ENCODE measurements around the gene PTPRZ1. TPM values are rescaled to one million over a fixed set of nuclear protein-coding genes. Genes with fewer than 3 reads are reported as not detected.

Gene PTPRZ1
- polyA plus RNA-seq, 3 donors: not detected

DNA sequence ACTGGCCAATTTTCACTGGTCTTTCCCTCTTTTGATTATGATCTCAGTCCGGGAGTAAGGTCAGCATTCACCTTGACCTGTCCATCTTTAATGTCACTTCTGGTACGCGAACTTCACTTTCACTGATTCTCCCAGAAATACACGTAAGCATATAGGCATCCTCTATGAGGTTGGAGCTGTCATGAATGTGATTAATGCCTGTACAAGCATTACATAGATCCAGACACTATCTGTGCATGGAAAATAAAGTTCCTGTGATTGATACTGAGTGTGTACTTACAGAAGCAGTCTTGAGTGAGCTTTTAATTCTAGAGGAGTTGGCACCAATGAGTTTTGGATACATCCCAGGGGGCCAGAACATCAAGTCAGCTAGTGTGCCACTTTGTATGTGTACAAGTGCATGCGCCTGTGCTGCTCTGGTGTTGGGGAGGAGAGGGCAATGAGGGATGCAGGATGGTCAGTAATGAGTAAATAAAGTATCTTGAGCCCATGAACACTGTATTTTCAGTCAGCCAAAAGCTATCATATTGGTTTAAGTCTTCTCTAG, 6.0 kb downstream of the PTPRZ1 start:
- H3K4me1 ChIP-seq (ENCODE audit: control insufficient read depth in 1 of 2, insufficient read depth in 2 of 2, low read length in 2 of 2): no peaks in the 10 kb centered on the region
- no peaks in the 10 kb centered on the region for H3K36me3 ChIP-seq (replicated peaks in 1 of 2; ENCODE audit: control insufficient read depth in 1 of 2, insufficient read depth in 2 of 2, low read length in 2 of 2)
- H3K4me1 Mint-ChIP-seq: no peaks in the 10 kb centered on the region
- no peak overlapping the region for H3K27ac ChIP-seq (ENCODE audit: low read depth in 1 of 2, low read length in 2 of 2)
- no peaks in the 10 kb centered on the region for H3K36me3 Mint-ChIP-seq
- TF ChIP-seq, protein P1, sequence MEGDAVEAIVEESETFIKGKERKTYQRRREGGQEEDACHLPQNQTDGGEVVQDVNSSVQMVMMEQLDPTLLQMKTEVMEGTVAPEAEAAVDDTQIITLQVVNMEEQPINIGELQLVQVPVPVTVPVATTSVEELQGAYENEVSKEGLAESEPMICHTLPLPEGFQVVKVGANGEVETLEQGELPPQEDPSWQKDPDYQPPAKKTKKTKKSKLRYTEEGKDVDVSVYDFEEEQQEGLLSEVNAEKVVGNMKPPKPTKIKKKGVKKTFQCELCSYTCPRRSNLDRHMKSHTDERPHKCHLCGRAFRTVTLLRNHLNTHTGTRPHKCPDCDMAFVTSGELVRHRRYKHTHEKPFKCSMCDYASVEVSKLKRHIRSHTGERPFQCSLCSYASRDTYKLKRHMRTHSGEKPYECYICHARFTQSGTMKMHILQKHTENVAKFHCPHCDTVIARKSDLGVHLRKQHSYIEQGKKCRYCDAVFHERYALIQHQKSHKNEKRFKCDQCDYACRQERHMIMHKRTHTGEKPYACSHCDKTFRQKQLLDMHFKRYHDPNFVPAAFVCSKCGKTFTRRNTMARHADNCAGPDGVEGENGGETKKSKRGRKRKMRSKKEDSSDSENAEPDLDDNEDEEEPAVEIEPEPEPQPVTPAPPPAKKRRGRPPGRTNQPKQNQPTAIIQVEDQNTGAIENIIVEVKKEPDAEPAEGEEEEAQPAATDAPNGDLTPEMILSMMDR (IDR thresholded peaks at IDR 0.05): no peak
- H4K20me1 ChIP-seq (ENCODE audit: insufficient read depth, low read length): no peaks in the 10 kb centered on the region
- H3K9me3 Mint-ChIP-seq: peaks cover 0 to 3% (median 0%) of the 10 kb centered on the region in 7 donors
- intact Hi-C loops (cut with micrococcal nuclease): no loop called here
- H2AFZ ChIP-seq (ENCODE audit: insufficient read depth, low read depth, low read length, poor library complexity, severe bottlenecking): no peak overlapping the region
- DNase-seq: no peak
- H3K27me3 Mint-ChIP-seq (ENCODE audit: low read depth in 3 of 3): peaks cover 12 to 16% (median 15%) of the 10 kb centered on the region in 3 donors
- H3K9ac ChIP-seq (ENCODE audit: insufficient read depth, low read length, poor library complexity, severe bottlenecking): no peak overlapping the region
- H3K4me3 ChIP-seq (replicated peaks in 1 of 3; ENCODE audit: low read depth in 2 of 3, low read length in 3 of 3): no peak overlapping the region
- no peak overlapping the region for H3K4me3 Mint-ChIP-seq
- no peaks in the 10 kb centered on the region for H3K79me2 ChIP-seq (ENCODE audit: insufficient read depth, low read length)
- peaks cover 0 to 3% of the 10 kb centered on the region in 2 donors for H3K9me3 ChIP-seq (replicated peaks in 1 of 2; ENCODE audit: control insufficient read depth in 1 of 2, insufficient read depth in 1 of 2, low read length in 2 of 2)
- H3K27me3 ChIP-seq (ENCODE audit: control insufficient read depth in 2 of 2, insufficient read depth in 2 of 2, low read length in 2 of 2): peaks cover 12 to 17% of the 10 kb centered on the region in 2 donors
- no CpG with 5 or more reads among the region's 5 CpGs for WGBS (ENCODE audit: insufficient coverage)
- H3K4me2 ChIP-seq (replicated peaks; ENCODE audit: extremely low read depth, low read length, poor library complexity, severe bottlenecking): no peak overlapping the region
- H3K27ac Mint-ChIP-seq: no peak overlapping the region

DNA sequence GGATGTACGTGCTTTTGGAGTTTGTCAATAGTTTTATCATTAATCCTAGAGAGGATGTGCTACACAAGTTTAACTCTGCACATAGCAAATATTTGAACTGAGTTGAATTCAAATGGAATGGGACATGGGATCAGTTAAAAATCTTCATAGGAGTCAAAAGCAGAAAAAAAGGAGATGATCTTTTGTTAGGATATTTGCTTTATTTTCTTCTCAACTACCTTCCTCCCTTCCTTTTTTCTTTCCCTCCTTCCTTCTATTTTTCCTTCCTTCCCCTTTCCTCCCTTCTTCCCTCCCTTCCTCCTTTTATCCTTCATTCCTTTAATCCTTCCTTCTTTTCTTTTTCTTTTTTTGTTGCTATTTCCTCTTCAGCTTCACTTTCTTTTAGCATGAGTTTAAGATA, 6.6 kb downstream of the PTPRZ1 start:
- H3K4me1 Mint-ChIP-seq: no peaks in the 10 kb centered on the region
- Histone ChIP-seq H2AFZ (ENCODE audit: insufficient read depth, low read depth, low read length, poor library complexity, severe bottlenecking) (no peak overlapping the region), H3K9ac (ENCODE audit: insufficient read depth, low read length, poor library complexity, severe bottlenecking) (no peak overlapping the region), H3K4me2 (replicated peaks; ENCODE audit: extremely low read depth, low read length, poor library complexity, severe bottlenecking) (no peak overlapping the region), H3K36me3 (replicated peaks in 1 of 2; ENCODE audit: control insufficient read depth in 1 of 2, insufficient read depth in 2 of 2, low read length in 2 of 2) (no peaks in the 10 kb centered on the region), H3K9me3 (replicated peaks in 1 of 2; ENCODE audit: control insufficient read depth in 1 of 2, insufficient read depth in 1 of 2, low read length in 2 of 2) (no peaks in the 10 kb centered on the region), H3K4me1 (ENCODE audit: control insufficient read depth in 1 of 2, insufficient read depth in 2 of 2, low read length in 2 of 2) (no peaks in the 10 kb centered on the region), H3K4me3 (replicated peaks in 1 of 3; ENCODE audit: low read depth in 2 of 3, low read length in 3 of 3) (no peak overlapping the region), H3K79me2 (ENCODE audit: insufficient read depth, low read length) (no peaks in the 10 kb centered on the region), H3K27ac (ENCODE audit: low read depth in 1 of 2, low read length in 2 of 2) (no peak overlapping the region), H3K27me3 (ENCODE audit: control insufficient read depth in 2 of 2, insufficient read depth in 2 of 2, low read length in 2 of 2) (peaks cover 6 to 11% of the 10 kb centered on the region in 2 donors), H4K20me1 (ENCODE audit: insufficient read depth, low read length) (no peaks in the 10 kb centered on the region)
- no CpG with 5 or more reads among the region's 1 CpG for WGBS (ENCODE audit: insufficient coverage)
- no peak overlapping the region for H3K4me3 Mint-ChIP-seq
- TF ChIP-seq, protein P1 (IDR thresholded peaks at IDR 0.05): no peak
- no peak overlapping the region for H3K27ac Mint-ChIP-seq
- intact Hi-C loops (cut with micrococcal nuclease): no loop called here
- H3K36me3 Mint-ChIP-seq: no peaks in the 10 kb centered on the region
- peaks cover 7 to 11% (median 11%) of the 10 kb centered on the region in 3 donors for H3K27me3 Mint-ChIP-seq (ENCODE audit: low read depth in 3 of 3)
- peaks cover 0 to 3% (median 0%) of the 10 kb centered on the region in 7 donors for H3K9me3 Mint-ChIP-seq
- DNase-seq: no peak

All from CD14-positive monocyte (primary cell).